Keratinocyte (primary cell): ENCODE results near the gene MED12L. TPM values are rescaled to one million over a fixed set of nuclear protein-coding genes. Genes with fewer than 3 reads are reported as not detected.

Experiments used
- DNase-seq: peaks from one replicate; pipeline ENCODE4 v3.0.0-alpha.2; 2011; ENCODE audit warnings: low read depth, missing footprints, low spot score
- FAIRE-seq: peaks from 2 replicates; lab custom pipeline; 2011; peaks lifted over from hg19 to GRCh38; lab: Jason Lieb, UNC
- H2AFZ ChIP-seq: 2 replicates; pipeline ENCODE4 v1.6.0; 2012; ENCODE audit warnings: low read length, control low read depth, inconsistent platforms; ENCODE audit not compliant: control insufficient read depth
- H3K27ac ChIP-seq: 2 replicates; pipeline ENCODE4 v1.5.1; 2011; ENCODE audit warnings: low read length; ENCODE audit not compliant: control insufficient read depth, insufficient read depth
- H3K27me3 ChIP-seq: 3 replicates; pipeline ENCODE4 v1.6.0; 2011; ENCODE audit warnings: low read length; ENCODE audit not compliant: control insufficient read depth, insufficient read depth; ENCODE audit errors: extremely low read depth
- H3K36me3 ChIP-seq, 2 experiments: 2 replicates in 1 of 2; 3 replicates in 1 of 2; pipeline ENCODE4 v1.5.1; 2011; ENCODE audit warnings: low read length in 2 of 2, mild to moderate bottlenecking in 1 of 2; ENCODE audit not compliant: control insufficient read depth in 2 of 2, insufficient read depth in 2 of 2; ENCODE audit errors: extremely low read depth in 1 of 2
- H3K4me1 ChIP-seq: 3 replicates; pipeline ENCODE4 v1.5.1; 2011; ENCODE audit warnings: low read length; ENCODE audit not compliant: control insufficient read depth, insufficient read depth; ENCODE audit errors: extremely low read depth
- H3K4me2 ChIP-seq: 3 replicates; pipeline ENCODE4 v1.6.0; 2011; ENCODE audit warnings: low read depth, low read length; ENCODE audit not compliant: control insufficient read depth, insufficient read depth; ENCODE audit errors: extremely low read depth
- H3K4me3 ChIP-seq, 3 experiments: fragments of 200-600 bp in 1 of 3; sonication (generic) in 1 of 3; 2 replicates in 2 of 3; 3 replicates in 1 of 3; pipeline ENCODE4 v1.5.1; 2011 to 2016; ENCODE audit warnings: low read length in 3 of 3, mild to moderate bottlenecking in 3 of 3, control low read depth in 2 of 3, inconsistent platforms in 1 of 3, low read depth in 1 of 3, mixed read lengths in 1 of 3, mixed run types in 1 of 3, moderate library complexity in 1 of 3; ENCODE audit not compliant: control insufficient read depth in 2 of 3, insufficient read depth in 2 of 3; ENCODE audit errors: extremely low read depth in 1 of 3
- H3K79me2 ChIP-seq: 2 replicates; pipeline ENCODE4 v1.6.0; 2012; ENCODE audit warnings: low read length; ENCODE audit not compliant: control insufficient read depth, insufficient read depth
- H3K9ac ChIP-seq: 3 replicates; pipeline ENCODE4 v1.6.0; 2011; ENCODE audit warnings: low read length; ENCODE audit not compliant: control insufficient read depth, insufficient read depth; ENCODE audit errors: extremely low read depth
- H3K9me1 ChIP-seq: 3 replicates; pipeline ENCODE4 v1.6.0; 2011; ENCODE audit warnings: low read length; ENCODE audit not compliant: control insufficient read depth, insufficient read depth; ENCODE audit errors: extremely low read depth
- H3K9me3 ChIP-seq: 2 replicates; pipeline ENCODE4 v1.5.1; 2012; ENCODE audit warnings: low read depth, low read length; ENCODE audit not compliant: control insufficient read depth
- H4K20me1 ChIP-seq: 3 replicates; pipeline ENCODE4 v1.6.0; 2011; ENCODE audit warnings: low read length; ENCODE audit not compliant: control insufficient read depth, insufficient read depth; ENCODE audit errors: extremely low read depth
- CTCF ChIP-seq, 3 experiments: IDR thresholded peaks in 1 of 3; conservative IDR thresholded peaks in 1 of 3; optimal IDR thresholded peaks in 1 of 3; 2 replicates in 2 of 3; 3 replicates in 1 of 3; pipeline versions ENCODE3 to v1.5.1; 2011; ENCODE audit warnings: low read length in 3 of 3, mild to moderate bottlenecking in 3 of 3, moderate library complexity in 2 of 3, control low read depth in 1 of 3, inconsistent platforms in 1 of 3; ENCODE audit not compliant: insufficient read depth in 2 of 3; ENCODE audit errors: extremely low read depth in 1 of 3
- EZH2 ChIP-seq: IDR thresholded peaks from one replicate; pipeline ENCODE4 v1.6.1; 2012; ENCODE audit warnings: inconsistent platforms, mild to moderate bottlenecking, low read length, moderate library complexity
- dilution Hi-C: fragments of 300-500 bp; cut with MboI; formaldehyde crosslinking; loops from one replicate; pipeline ENCODE4 v1.7.0; 2020; ENCODE audit warnings: low sequenced_read_pairs; ENCODE audit not compliant: extremely low pct_ligation_motif_present
- polyA plus RNA-seq, 5 experiments: library from polyadenylated mRNA; depleted of rRNA in 3 of 5; stranded (reverse) in 3 of 5; stranded (forward) in 1 of 5; unstranded in 1 of 5; fragments of >200 nt; gene quantifications; 1 replicate in 1 of 5; 2 replicates in 3 of 5; 3 replicates in 1 of 5; pipeline versions ENCODE4 v1.2.1 to v1.2.3, GENCODE V29; 2011 to 2012; ENCODE audit warnings: missing spikeins in 2 of 5, low read depth in 1 of 5, low replicate concordance in 1 of 5

Gene MED12L
- polyA plus RNA-seq, 1 donor (not counting 4 experiments of a cell fraction or from before 2014, with no cell fraction given) = 0.04 TPM

- H4K20me1 ChIP-seq = no peaks in the 10 kb centered on the region
- H3K79me2 ChIP-seq = no peaks in the 10 kb centered on the region
- H3K9me3 ChIP-seq = no peaks in the 10 kb centered on the region
- H3K9ac ChIP-seq = no peak overlapping the region
- H3K4me2 ChIP-seq = no peak overlapping the region
- H3K27ac ChIP-seq = no peak overlapping the region
- no peaks in the 10 kb centered on the region for H3K9me1 ChIP-seq
- DNase-seq (no peak), FAIRE-seq (no peak)
- H3K4me3 ChIP-seq = no peak overlapping the region
- no peak overlapping the region for H2AFZ ChIP-seq
- dilution Hi-C loops = no loop called here
- H3K27me3 ChIP-seq = peaks cover 14% of the 10 kb centered on the region
- TF ChIP-seq CTCF (optimal IDR thresholded peaks at IDR 0.05 in 1 of 3, IDR thresholded peaks at IDR 0.05 in 1 of 3, conservative IDR thresholded peaks at IDR 0.05 in 1 of 3; ENCODE audit: extremely low read depth in 1 of 3, insufficient read depth in 2 of 3, low read length in 3 of 3) = no peak
- TF ChIP-seq EZH2 = no peak
- H3K36me3 ChIP-seq = no peaks in the 10 kb centered on the region
- peaks cover 5% of the 10 kb centered on the region for H3K4me1 ChIP-seq
Measured at GRCh38 chr3:151459358-151459757, 373.9 kb downstream of the MED12L start.

GRCh38 chr3:151460228-151460627, 374.8 kb downstream of the MED12L start:
- no peak overlapping the region for H3K9ac ChIP-seq
- H2AFZ ChIP-seq = no peak overlapping the region
- H3K4me2 ChIP-seq = no peak overlapping the region
- no peak overlapping the region for H3K4me3 ChIP-seq
- peaks cover 14% of the 10 kb centered on the region for H3K27me3 ChIP-seq
- FAIRE-seq = no peak
- no peaks in the 10 kb centered on the region for H3K79me2 ChIP-seq
- no peaks in the 10 kb centered on the region for H4K20me1 ChIP-seq
- dilution Hi-C loops = no loop called here
- no peaks in the 10 kb centered on the region for H3K36me3 ChIP-seq
- no peak for TF ChIP-seq EZH2
- TF ChIP-seq CTCF (optimal IDR thresholded peaks at IDR 0.05 in 1 of 3, IDR thresholded peaks at IDR 0.05 in 1 of 3, conservative IDR thresholded peaks at IDR 0.05 in 1 of 3; ENCODE audit: extremely low read depth in 1 of 3, insufficient read depth in 2 of 3, low read length in 3 of 3) = no peak
- H3K9me3 ChIP-seq = no peaks in the 10 kb centered on the region
- DNase-seq = no peak
- H3K4me1 ChIP-seq = peaks cover 5% of the 10 kb centered on the region
- no peaks in the 10 kb centered on the region for H3K9me1 ChIP-seq
- H3K27ac ChIP-seq = no peak overlapping the region
